HG02970 (cell line): ENCODE data around the gene ACER1.
A peak's percentile ranks its signal among the peaks of the same experiment; 100 is the strongest.
"Not testable (repeated sequence)": the region's sequence is repeated elsewhere in the genome, so short reads cannot be mapped to it uniquely, and the experiment has no call there.

Experiments
- ATAC-seq: cut with Tn5 transposase; IDR thresholded peaks from one replicate; pipeline ENCODE4 v1.9.1; 2021; ENCODE audit warnings: mild to moderate bottlenecking, moderate library complexity, moderate number of reproducible peaks; ENCODE audit not compliant: unreplicated experiment, low FRiP score

The ACER1 gene

GRCh38 chr19:6297202-6297601, 36.2 kb downstream of the ACER1 start:
- ATAC-seq: no peak

- ATAC-seq: no peak
Measured at GRCh38 chr19:6292006-6292405, 41.4 kb downstream of the ACER1 start.

GRCh38 chr19:6288737-6289136, 44.7 kb downstream of the ACER1 start:
- no peak for ATAC-seq

- no peak for ATAC-seq
Measured at GRCh38 chr19:6287269-6287885, 46.0 kb downstream of the ACER1 start.

- ATAC-seq: no peak
Measured at GRCh38 chr19:6286676-6287075, 46.7 kb downstream of the ACER1 start.

GRCh38 chr19:6282393-6282792, 51.0 kb downstream of the ACER1 start:
- not testable (repeated sequence) for ATAC-seq

GRCh38 chr19:6279931-6280591, 53.4 kb downstream of the ACER1 start, which contains the start of gene MLLT1:
MLLT1 (minus strand) TSS chr19:6279975; CDS start chr19:6279784, 191 bp downstream.
- peak; percentile 88 for ATAC-seq

GRCh38 chr19:6279620-6279930, 53.8 kb downstream of the ACER1 start:
- peak; percentile 38 for ATAC-seq

GRCh38 chr19:6278740-6279619, 54.4 kb downstream of the ACER1 start:
- no peak for ATAC-seq

- ATAC-seq: no peak
Measured at GRCh38 chr19:6278051-6278450, 55.4 kb downstream of the ACER1 start.

- ATAC-seq: no peak
Measured at GRCh38 chr19:6276447-6276846, 57.0 kb downstream of the ACER1 start.

GRCh38 chr19:6275170-6275744, 58.2 kb downstream of the ACER1 start:
- no peak for ATAC-seq

- no peak for ATAC-seq
Measured at GRCh38 chr19:6274756-6275155, 58.7 kb downstream of the ACER1 start.

GRCh38 chr19:6273701-6274601, 59.5 kb downstream of the ACER1 start:
- ATAC-seq: no peak

GRCh38 chr19:6272913-6273600, 60.4 kb downstream of the ACER1 start:
- no peak for ATAC-seq

GRCh38 chr19:6272411-6272791, 61.0 kb downstream of the ACER1 start:
- ATAC-seq: no peak

- ATAC-seq: no peak
Measured at GRCh38 chr19:6271721-6272410, 61.5 kb downstream of the ACER1 start.

- no peak for ATAC-seq
Measured at GRCh38 chr19:6271251-6271650, 62.2 kb downstream of the ACER1 start.

GRCh38 chr19:6270822-6271221, 62.6 kb downstream of the ACER1 start:
- no peak for ATAC-seq
